ENCODE measurements around the gene LRPPRC.
A peak's percentile ranks its signal among the peaks of the same experiment; 100 is the strongest.

LRPPRC gene

DNA sequence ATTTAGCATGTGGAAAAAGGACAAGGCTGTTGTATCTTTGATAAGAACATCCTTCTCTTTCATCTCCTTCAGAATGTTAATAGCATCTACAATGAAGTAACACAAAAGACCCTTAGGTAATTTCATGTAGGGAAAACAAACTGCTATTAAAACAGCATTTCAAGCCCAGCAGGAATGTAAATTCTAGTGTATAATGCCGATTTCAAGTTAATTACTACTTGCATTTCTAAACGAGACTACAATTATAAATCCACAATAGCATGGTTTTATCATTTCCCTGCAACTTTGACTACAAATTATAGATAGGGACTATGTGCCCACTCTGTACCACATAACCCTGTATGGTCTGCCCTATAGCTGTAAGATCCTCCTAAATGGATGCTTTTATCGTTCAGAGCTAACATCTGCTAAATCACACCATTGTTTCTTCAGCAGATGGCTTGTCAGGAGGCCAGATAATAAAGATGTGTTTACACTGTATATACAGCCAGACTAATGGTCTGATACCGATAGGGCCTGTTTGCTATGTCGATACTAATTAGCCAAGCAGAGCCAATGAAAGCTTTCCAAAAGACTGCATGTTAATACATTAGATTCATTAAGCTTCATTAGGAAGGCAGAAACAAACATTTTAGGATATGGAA, 51.9 kb downstream of the LRPPRC start:
- TF ChIP-seq, protein P1, sequence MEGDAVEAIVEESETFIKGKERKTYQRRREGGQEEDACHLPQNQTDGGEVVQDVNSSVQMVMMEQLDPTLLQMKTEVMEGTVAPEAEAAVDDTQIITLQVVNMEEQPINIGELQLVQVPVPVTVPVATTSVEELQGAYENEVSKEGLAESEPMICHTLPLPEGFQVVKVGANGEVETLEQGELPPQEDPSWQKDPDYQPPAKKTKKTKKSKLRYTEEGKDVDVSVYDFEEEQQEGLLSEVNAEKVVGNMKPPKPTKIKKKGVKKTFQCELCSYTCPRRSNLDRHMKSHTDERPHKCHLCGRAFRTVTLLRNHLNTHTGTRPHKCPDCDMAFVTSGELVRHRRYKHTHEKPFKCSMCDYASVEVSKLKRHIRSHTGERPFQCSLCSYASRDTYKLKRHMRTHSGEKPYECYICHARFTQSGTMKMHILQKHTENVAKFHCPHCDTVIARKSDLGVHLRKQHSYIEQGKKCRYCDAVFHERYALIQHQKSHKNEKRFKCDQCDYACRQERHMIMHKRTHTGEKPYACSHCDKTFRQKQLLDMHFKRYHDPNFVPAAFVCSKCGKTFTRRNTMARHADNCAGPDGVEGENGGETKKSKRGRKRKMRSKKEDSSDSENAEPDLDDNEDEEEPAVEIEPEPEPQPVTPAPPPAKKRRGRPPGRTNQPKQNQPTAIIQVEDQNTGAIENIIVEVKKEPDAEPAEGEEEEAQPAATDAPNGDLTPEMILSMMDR (IDR thresholded peaks at IDR 0.05; ENCODE audit: low read depth, low read length) = no peak
- Histone ChIP-seq H3K4me1 (peaks cover 42% of the 10 kb centered on the region), H3K9me3 (no peaks in the 10 kb centered on the region), H3K4me3 (ENCODE audit: low read depth, low read length) (no peak overlapping the region), H3K36me3 (peaks cover 55% of the 10 kb centered on the region), H3K27me3 (no peaks in the 10 kb centered on the region)
- peak; percentile 53 for DNase-seq

GRCh38 chr2:43943323-43943722, 52.5 kb downstream of the LRPPRC start:
- H3K36me3 ChIP-seq = peaks cover 56% of the 10 kb centered on the region
- H3K27me3 ChIP-seq = no peaks in the 10 kb centered on the region
- TF ChIP-seq, protein P1 (IDR thresholded peaks at IDR 0.05; ENCODE audit: low read depth, low read length) = no peak
- DNase-seq = no peak
- H3K4me1 ChIP-seq = peaks cover 42% of the 10 kb centered on the region
- no peak overlapping the region for H3K4me3 ChIP-seq (ENCODE audit: low read depth, low read length)
- no peaks in the 10 kb centered on the region for H3K9me3 ChIP-seq

DNA sequence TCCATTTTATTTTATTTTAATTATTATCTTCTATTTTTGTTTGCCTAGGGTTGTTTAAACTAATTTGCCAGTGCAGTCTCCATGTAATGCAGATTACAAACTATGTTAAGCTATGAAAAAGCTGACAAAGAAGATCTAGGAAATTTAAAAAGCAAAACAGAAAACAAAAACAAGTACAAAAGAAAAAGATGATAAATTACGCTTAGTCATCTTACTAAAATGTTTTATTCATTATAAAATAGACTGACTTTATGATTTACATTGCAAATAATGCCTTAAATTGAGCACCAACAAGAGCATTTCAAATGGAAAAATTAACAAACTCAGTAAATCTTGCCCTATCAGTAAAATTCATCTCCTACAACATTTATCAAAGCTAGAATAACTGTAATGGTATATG, 52.9 kb downstream of the LRPPRC start:
- Histone ChIP-seq H3K4me1 (peaks cover 42% of the 10 kb centered on the region), H3K27me3 (no peaks in the 10 kb centered on the region), H3K4me3 (ENCODE audit: low read depth, low read length) (no peak overlapping the region), H3K36me3 (peaks cover 53% of the 10 kb centered on the region), H3K9me3 (no peaks in the 10 kb centered on the region)
- no peak for DNase-seq
- TF ChIP-seq, protein P1 (IDR thresholded peaks at IDR 0.05; ENCODE audit: low read depth, low read length) = no peak

- Histone ChIP-seq H3K9me3 (no peaks in the 10 kb centered on the region), H3K4me3 (ENCODE audit: low read depth, low read length) (no peak overlapping the region), H3K4me1 (peaks cover 42% of the 10 kb centered on the region), H3K36me3 (peaks cover 52% of the 10 kb centered on the region), H3K27me3 (no peaks in the 10 kb centered on the region)
- no peak for DNase-seq
- TF ChIP-seq, protein P1 (IDR thresholded peaks at IDR 0.05; ENCODE audit: low read depth, low read length) = peak; percentile 15; the same call in 1 of the 2 replicates
Measured at GRCh38 chr2:43941966-43942365, 53.8 kb downstream of the LRPPRC start.

DNA sequence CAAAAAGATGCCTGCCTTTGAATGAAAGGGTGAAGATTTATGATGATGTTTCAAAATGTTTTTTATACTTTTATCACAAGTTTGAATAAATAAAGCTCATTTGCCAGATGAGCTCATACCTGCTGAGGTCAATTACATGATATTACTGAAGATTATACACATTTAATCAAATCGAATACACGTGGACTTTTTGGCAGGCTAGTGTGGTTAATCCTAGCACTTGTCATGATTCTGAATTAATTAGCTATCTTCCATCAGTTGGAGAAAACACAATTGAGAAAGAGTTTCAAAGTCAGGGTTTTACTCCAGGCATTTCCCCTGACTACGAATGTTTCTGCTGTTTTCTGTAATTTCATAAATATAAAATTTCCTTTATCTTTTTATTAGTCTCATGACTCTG, 54.4 kb downstream of the LRPPRC start:
- H3K36me3 ChIP-seq = peaks cover 52% of the 10 kb centered on the region
- no peaks in the 10 kb centered on the region for H3K9me3 ChIP-seq
- DNase-seq = peak; percentile 14
- TF ChIP-seq, protein P1 (IDR thresholded peaks at IDR 0.05; ENCODE audit: low read depth, low read length) = no peak
- 0 out of 2 replicates have a peak overlapping the region, but pooled peaks have one; percentile 1 for H3K4me3 ChIP-seq (ENCODE audit: low read depth, low read length)
- peaks cover 42% of the 10 kb centered on the region for H3K4me1 ChIP-seq
- H3K27me3 ChIP-seq = no peaks in the 10 kb centered on the region

GRCh38 chr2:43939695-43940256, 56.0 kb downstream of the LRPPRC start:
- TF ChIP-seq, protein P1 (IDR thresholded peaks at IDR 0.05; ENCODE audit: low read depth, low read length) = no peak
- Histone ChIP-seq H3K4me3 (ENCODE audit: low read depth, low read length) (peak overlapping the region; percentile 19; the same call in 1 of the 2 replicates), H3K27me3 (no peaks in the 10 kb centered on the region), H3K4me1 (peaks cover 36% of the 10 kb centered on the region), H3K9me3 (no peaks in the 10 kb centered on the region), H3K36me3 (peaks cover 41% of the 10 kb centered on the region)
- DNase-seq = peak; percentile 46
